DOHH2 (cell line): ENCODE data around the gene H6PD.
A peak's percentile ranks its signal among the peaks of the same experiment; 100 is the strongest.

Experiments used
- H3F3A ChIP-seq: fragments of 200-600 bp; sonication (generic), shearing (Covaris generic); 2 replicates; pipeline ENCODE4 v1.6.0; 2016; ENCODE audit warnings: antibody characterized with exemption, mild to moderate bottlenecking; ENCODE audit not compliant: control insufficient read depth, insufficient read depth
- H3K27ac ChIP-seq: fragments of 200-600 bp; sonication (generic); 2 replicates; pipeline ENCODE4 v1.5.1; 2014; ENCODE audit warnings: low read depth, mild to moderate bottlenecking, low read length, moderate library complexity
- H3K27me3 ChIP-seq: fragments of 200-600 bp; sonication (generic); 2 replicates; pipeline ENCODE4 v1.6.1; 2014; ENCODE audit warnings: mild to moderate bottlenecking, low read length, mixed read lengths; ENCODE audit not compliant: control insufficient read depth
- H3K36me3 ChIP-seq: fragments of 200-600 bp; sonication (generic); 2 replicates; pipeline ENCODE4 v1.6.1; 2014; ENCODE audit warnings: mild to moderate bottlenecking, low read length, moderate library complexity, mixed read lengths; ENCODE audit not compliant: control insufficient read depth
- H3K4me1 ChIP-seq: fragments of 200-600 bp; sonication (generic); 2 replicates; pipeline ENCODE4 v1.6.1; 2014; ENCODE audit warnings: mild to moderate bottlenecking, low read length, mixed read lengths; ENCODE audit not compliant: control insufficient read depth
- H3K4me2 ChIP-seq: fragments of 200-600 bp; sonication (generic); 2 replicates; pipeline ENCODE4 v1.6.0; 2014; ENCODE audit warnings: mild to moderate bottlenecking, low read length, moderate library complexity
- H3K4me3 ChIP-seq: fragments of 200-600 bp; sonication (generic); 2 replicates; pipeline ENCODE4 v1.5.1; 2014; ENCODE audit warnings: mild to moderate bottlenecking, low read length, mixed read lengths
- H3K79me2 ChIP-seq: fragments of 200-600 bp; sonication (generic); 2 replicates; pipeline ENCODE4 v1.6.1; 2014; ENCODE audit warnings: mild to moderate bottlenecking, low read length, mixed read lengths; ENCODE audit not compliant: control insufficient read depth
- H3K9me2 ChIP-seq: fragments of 200-600 bp; sonication (generic); replicated peaks from 2 replicates; pipeline ENCODE4 v1.6.1; 2014; ENCODE audit warnings: mild to moderate bottlenecking, low read length, mixed read lengths; ENCODE audit not compliant: control insufficient read depth
- H3K9me3 ChIP-seq: fragments of 200-600 bp; sonication (generic); 2 replicates; pipeline ENCODE4 v1.6.1; 2014; ENCODE audit warnings: antibody characterized with exemption, low read length, mixed read lengths; ENCODE audit not compliant: control insufficient read depth, insufficient read depth
- H4K20me1 ChIP-seq: fragments of 200-600 bp; sonication (generic); 2 replicates; pipeline ENCODE4 v1.6.0; 2014; ENCODE audit warnings: low read depth, mild to moderate bottlenecking, antibody characterized with exemption, low read length, moderate library complexity; ENCODE audit not compliant: control insufficient read depth, insufficient read depth
- CTCF ChIP-seq: fragments of 200-600 bp; sonication (generic); IDR thresholded peaks from one replicate; pipeline ENCODE4 v1.5.1; 2014; ENCODE audit warnings: antibody characterized with exemption, mild to moderate bottlenecking, low read depth, low read length; ENCODE audit not compliant: poor library complexity, severe bottlenecking
- EZH2phosphoT487 ChIP-seq: fragments of 200-600 bp; sonication (generic); IDR thresholded peaks from 2 replicates; pipeline ENCODE4 v1.6.1; 2017; ENCODE audit warnings: borderline replicate concordance, mild to moderate bottlenecking, antibody characterized with exemption, low read length, moderate library complexity, mixed read lengths

The H6PD gene

GRCh38 chr1:9294405-9294773 is 59.8 kb downstream of the H6PD start:
- H3K9me2 ChIP-seq = no peaks in the 10 kb centered on the region
- no peaks in the 10 kb centered on the region for H3K36me3 ChIP-seq
- peak overlapping the region; percentile 92 for H3K4me2 ChIP-seq
- H3K27me3 ChIP-seq = peaks cover 6% of the 10 kb centered on the region
- H4K20me1 ChIP-seq = peaks cover 12% of the 10 kb centered on the region
- H3K27ac ChIP-seq = no peak overlapping the region
- peaks cover 54% of the 10 kb centered on the region for H3K79me2 ChIP-seq
- H3F3A ChIP-seq = peaks cover 2% of the 10 kb centered on the region; the same call in 1 of the 2 replicates
- TF ChIP-seq EZH2phosphoT487 = no peak
- no peak for TF ChIP-seq CTCF
- peaks cover 25% of the 10 kb centered on the region for H3K4me1 ChIP-seq
- peak overlapping the region; percentile 91 for H3K4me3 ChIP-seq
- H3K9me3 ChIP-seq = no peaks in the 10 kb centered on the region

GRCh38 chr1:9294910-9295636 is 60.5 kb downstream of the H6PD start:
- Histone ChIP-seq H3K27me3 (peaks cover 6% of the 10 kb centered on the region), H3K4me3 (peak overlapping the region; percentile 91; the same call in 1 of the 2 replicates), H3K4me2 (peak overlapping the region; percentile 92), H3K9me3 (no peaks in the 10 kb centered on the region), H3K79me2 (peaks cover 57% of the 10 kb centered on the region), H3F3A (peaks cover under 1% of the 10 kb centered on the region; the same call in 1 of the 2 replicates), H3K36me3 (no peaks in the 10 kb centered on the region), H3K4me1 (peaks cover 25% of the 10 kb centered on the region), H4K20me1 (peaks cover 12% of the 10 kb centered on the region), H3K27ac (no peak overlapping the region), H3K9me2 (no peaks in the 10 kb centered on the region)
- no peak for TF ChIP-seq EZH2phosphoT487

- H3K9me3 ChIP-seq = no peaks in the 10 kb centered on the region
- H3K4me1 ChIP-seq = peaks cover 21% of the 10 kb centered on the region
- peaks cover 6% of the 10 kb centered on the region for H3K27me3 ChIP-seq
- H3K36me3 ChIP-seq = no peaks in the 10 kb centered on the region
- no peak overlapping the region for H3K27ac ChIP-seq
- no peaks in the 10 kb centered on the region for H3F3A ChIP-seq
- peaks cover 65% of the 10 kb centered on the region for H3K79me2 ChIP-seq
- H3K9me2 ChIP-seq = no peaks in the 10 kb centered on the region
- H4K20me1 ChIP-seq = peaks cover 12% of the 10 kb centered on the region
- no peak for TF ChIP-seq CTCF
- TF ChIP-seq EZH2phosphoT487 = no peak
- H3K4me2 ChIP-seq = no peak overlapping the region
- no peak overlapping the region for H3K4me3 ChIP-seq
These were observed 61.3 kb downstream of the H6PD start for GRCh38 chr1:9295884-9296283.

GRCh38 chr1:9296850-9297249 is 62.3 kb downstream of the H6PD start:
- Histone ChIP-seq H3K27ac (no peak overlapping the region), H3K27me3 (peaks cover 6% of the 10 kb centered on the region), H3K9me3 (no peaks in the 10 kb centered on the region), H4K20me1 (peaks cover 12% of the 10 kb centered on the region), H3K9me2 (no peaks in the 10 kb centered on the region), H3F3A (no peaks in the 10 kb centered on the region), H3K79me2 (peaks cover 70% of the 10 kb centered on the region), H3K4me3 (no peak overlapping the region), H3K36me3 (no peaks in the 10 kb centered on the region), H3K4me2 (no peak overlapping the region), H3K4me1 (peaks cover 21% of the 10 kb centered on the region)
- TF ChIP-seq CTCF = no peak
